ENCODE measurements around the gene ZNF662.

Gene ZNF662

DNA sequence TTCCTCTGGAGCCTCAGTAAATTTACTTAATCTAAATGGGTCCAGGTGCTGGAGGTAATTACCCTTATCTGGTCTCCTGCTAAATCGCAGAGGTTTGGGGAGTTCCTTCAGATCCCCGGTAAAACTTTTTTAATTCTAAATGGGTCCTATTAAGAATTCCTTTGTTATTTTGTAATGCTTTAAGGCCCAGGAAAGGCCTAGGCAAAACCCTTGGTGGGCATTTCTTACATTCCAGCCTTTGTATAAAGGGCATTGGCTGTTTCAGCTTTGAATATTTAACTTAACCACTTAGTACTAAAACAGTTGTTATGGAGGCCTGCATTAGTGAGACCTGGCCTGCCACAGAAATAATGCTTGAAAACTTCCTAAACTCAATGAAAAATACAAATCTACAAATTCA, 14.9 kb upstream of the ZNF662 start:
- DNase-seq, result no peak

DNA sequence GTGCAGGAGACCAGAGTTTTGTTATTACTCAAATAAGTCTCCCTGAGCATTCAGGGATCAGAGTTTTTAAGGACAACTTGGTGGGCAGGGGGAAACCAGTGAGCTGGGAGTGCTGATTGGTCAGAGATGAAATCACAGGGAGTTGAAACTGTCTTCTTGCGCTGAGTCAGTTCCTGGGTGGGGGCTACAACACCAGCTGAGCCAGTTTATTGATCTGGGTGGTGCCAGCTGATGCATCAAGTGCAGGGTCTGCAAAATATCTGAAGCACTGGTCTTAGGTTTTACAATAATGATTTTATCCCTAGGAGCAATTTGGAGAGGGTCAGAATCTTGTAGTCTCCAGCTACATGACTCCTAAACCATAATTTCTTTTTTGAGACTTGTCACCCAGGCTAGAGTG, 13.8 kb upstream of the ZNF662 start:
- no peak for DNase-seq

DNA sequence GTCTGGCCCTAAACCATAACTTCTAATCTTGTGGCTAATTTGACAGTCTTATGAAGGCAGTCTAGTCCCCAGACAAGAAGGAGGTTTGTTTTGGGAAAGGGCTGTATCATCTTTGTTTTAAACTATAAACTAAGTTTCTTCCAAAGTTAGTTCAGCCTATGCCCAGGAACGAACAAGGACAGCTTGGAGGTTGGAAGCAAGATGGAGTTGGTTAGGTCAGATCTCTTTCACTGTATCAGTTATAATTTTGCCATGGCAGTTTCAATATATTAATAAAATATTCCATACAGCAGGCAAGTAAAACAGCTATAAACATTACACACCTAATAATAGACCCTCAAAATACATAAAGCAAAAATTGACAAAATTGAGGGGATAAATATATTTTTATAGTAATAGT, 13.1 kb upstream of the ZNF662 start:
- no peak for DNase-seq

DNA sequence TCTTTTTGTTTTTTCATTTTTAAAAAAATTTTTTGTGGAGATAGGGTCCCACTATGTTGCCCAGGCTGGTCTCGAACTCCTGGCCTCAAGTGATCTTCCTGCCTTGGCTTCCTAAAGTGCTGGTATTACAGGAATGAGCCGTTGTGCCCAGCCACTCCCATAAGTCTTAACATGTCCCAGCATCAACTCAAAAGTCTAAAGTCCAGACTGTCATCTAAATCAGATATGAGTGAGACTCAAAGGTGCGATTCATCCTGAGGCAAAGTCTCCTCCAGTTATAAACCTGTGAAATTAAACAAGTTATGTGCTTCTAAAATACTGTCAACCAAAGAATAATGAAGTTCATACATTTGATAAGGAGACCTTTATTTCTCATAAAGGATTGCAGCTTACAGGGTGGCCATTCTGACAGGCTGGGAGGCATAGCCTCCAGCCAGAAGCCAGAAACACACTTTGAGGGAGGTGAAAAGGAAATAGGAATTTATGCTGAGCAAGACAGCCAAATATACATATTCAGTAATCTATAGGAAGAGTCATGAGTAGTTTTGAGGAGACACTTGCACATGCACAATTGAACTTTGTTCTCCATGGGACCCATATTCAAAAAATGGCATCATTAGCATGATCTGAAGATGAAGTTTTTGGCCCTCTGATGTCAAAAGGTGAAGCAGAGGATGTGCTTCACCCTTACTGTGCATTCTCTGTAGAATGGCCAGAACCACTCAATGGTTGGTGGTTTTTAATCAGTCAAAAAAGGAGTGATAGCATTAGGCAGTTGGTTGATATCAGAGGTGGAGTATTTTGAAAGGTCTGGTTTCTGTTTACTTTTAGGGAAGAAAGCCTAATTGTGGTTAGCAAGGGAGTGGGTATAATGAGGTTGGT, 11.0 kb upstream of the ZNF662 start:
- DNase-seq, result no peak

DNA sequence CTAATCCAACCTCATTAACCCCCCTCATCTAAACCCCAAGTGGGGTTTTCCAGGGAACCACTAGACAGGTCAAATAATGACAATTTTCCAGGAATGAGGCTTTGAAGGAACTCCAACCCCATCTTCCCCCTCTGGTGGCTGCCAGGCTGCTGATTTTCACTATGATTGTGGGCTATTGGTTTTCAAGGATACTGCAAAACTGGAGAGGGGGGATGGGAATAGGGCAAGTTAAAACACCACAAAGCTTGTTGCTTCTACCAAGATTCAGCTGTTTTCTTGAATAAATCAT, 10.4 kb upstream of the ZNF662 start:
- DNase-seq, result no peak

DNA sequence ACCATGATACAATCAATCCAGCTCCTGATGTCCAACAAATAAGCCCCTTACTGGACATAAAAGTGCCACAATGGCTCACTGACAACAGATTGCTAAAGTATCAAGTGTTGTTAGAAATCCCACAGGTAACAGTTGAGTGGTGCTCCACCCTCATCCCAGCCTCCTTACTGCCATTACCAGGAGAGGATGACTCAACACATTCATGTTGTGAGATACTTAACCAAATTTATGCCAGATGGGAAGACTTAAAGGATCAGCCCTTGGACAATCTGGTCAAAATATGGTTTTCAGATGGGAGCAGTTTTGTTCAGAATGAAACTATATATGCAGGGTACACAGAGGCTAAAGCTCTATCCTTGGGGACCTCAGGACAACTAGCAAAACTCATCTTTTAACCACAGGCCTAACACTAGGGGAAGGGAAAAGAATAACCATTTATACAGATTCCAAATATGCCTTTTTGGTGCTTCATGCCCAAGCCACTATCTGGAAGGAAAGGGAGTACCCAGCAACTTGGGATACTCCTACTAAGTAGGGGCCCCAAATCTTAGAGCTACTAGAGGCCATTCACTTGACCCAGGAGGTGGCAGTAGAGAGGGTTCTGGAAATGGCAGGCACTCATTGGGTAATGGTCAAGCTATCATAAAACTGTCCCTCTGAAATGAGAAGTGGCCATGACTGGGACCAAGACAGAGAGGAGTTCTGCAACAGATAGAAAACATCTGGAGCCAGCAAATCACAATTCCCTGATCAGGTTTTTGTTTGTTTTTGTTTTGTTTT, 6.9 kb upstream of the ZNF662 start:
- no peak for DNase-seq

DNA sequence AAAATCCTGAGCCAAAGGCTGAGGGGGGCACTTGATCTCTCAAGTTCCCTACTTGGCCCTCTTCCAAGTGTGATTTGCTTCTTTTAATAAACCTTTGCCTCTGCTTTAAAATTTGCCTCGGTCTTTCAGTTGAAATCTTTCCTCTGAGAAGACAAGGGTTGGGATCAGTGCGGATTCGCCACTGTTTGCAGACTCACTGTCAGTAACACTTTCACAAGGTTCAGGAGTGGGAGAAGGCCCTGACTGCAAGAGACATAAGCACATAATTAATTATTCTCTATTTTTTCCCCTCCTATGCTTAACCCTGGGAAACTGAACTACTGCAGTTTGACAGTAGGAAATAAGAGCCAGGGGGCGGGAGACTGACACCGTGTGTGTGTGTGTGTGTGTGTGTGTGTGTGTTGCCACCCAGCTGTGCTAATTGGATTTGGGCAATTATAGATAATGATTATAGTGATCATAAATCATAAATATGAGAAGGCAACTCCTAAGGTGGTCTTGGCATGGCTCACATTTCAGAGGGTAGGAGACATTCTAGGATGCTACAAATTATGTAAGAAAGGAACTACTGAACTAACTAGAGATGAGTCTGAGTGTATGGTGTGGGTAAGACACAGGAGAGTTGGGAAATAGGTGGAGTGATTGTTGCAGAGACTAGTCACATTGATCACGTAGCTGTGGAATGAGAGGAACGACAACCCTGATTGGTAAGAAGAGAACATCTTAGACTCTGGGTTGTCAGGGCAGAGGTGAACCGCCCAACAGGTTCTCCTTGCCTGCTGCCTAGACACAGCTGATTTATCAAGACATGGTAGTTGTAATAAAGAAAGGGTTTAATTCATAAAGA, 5.5 kb upstream of the ZNF662 start:
- DNase-seq, result no peak

DNA sequence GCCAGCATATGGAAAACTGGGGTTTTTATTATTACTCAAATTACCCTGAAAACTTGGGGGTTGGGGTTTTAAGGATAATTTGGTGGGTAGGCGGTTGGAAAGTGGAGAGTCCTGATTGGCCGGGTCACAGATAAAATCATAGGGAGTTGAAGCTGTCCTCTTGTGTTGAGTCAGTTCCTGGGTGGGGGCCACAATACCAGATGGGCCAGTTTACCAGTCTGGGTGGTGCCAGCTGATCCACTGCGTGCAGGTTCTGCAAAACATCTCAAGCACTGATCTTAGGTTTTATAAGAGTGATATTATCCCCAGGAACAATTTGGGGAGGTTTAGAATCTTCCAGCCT, 4.9 kb upstream of the ZNF662 start:
- no peak for DNase-seq

DNA sequence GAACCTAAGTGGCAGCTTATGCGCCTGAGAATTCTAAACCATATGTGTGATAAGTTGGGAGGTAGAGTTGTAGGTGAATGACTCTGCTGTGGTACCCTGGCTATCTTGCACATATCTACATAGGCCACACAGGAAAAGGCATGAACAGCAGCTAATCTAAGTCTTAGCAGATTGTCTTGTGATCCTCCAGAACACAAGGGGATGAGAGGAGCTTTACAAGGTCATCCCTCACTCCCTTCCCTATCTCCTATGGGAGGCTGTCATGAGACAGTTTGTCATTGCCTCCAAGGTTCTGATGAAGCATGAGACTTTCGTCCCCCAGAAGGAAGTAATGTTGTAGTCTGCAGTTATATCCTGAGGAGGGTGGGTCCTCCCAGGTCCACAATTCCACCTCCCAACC, 3.7 kb upstream of the ZNF662 start:
- DNase-seq, result no peak

DNA sequence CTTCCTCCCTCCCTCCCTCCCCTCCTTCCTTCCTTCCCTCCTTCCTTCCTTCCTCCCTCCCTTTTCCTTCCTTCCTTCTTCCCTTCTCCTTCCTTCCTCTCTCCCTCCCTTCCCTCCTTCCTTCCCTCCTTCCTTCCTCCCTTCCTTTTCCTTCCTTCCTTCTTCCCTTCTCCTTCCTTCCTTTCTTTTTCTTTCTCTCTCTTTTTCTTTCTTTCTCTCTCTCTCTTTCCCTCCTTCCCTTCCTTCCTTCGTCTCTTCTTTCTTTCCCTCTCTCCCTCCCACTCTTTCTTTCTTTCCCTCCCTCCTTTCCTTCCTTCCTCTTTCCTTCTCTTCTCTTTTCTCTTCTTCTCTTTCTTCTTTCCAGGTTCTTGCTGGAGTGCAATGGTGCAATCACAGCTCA, 1.9 kb upstream of the ZNF662 start:
- DNase-seq, result no peak

DNA sequence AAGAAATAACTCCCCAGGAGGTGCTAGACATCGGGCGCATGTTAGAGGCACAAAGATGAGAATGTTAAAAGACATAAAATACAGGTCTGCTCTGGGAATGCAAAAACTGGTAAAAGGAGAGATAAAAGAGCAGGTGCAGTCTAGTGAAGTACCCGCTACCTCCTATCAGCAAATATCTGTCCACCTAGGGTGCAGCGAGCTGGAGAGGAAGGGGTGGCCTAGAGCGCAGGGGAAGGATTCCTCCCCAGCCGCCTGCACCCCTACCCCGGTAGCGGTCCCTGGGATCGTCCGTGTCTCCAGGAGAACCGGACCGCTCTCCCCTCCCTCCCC, 237 bp upstream of the ZNF662 start:
- peak; percentile 39 for DNase-seq

DNA sequence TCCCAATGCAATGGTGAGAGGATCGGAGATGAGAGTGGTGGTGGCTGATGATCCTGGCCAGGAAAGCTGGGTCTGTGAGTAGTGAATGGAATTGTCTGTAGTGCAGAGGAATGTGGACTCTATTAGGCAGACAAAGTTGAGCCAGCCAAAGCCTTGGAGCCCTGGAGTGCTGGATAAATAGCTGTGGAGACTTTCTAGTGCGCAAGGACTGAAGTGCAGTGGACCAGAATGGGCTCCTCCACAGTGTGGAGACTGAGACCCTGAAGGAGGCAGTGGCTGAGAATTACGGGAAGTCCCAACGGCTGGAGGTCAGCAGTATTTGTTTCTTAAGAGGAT, 874 bp downstream of the ZNF662 start:
- no peak for DNase-seq

DNA sequence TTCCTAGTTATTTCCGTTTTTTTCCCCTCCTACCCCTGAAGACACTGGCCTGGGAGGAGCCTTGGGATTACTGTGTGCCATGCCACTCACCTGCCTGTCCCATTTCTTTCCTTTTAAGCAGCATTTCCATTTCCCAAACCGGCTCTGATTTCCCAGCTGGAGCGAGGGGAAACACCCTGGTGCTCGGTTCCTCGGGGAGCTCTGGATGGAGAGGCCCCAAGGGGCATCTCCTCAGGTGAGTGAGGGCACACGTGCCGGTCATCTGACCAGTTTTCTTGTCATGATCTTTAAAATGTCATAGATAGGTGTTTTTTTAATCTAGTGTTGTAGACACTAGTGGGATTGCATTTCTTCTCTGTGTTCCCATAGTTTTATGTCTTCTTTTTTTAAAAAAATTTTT, 2.7 kb downstream of the ZNF662 start:
- DNase-seq, result no peak

DNA sequence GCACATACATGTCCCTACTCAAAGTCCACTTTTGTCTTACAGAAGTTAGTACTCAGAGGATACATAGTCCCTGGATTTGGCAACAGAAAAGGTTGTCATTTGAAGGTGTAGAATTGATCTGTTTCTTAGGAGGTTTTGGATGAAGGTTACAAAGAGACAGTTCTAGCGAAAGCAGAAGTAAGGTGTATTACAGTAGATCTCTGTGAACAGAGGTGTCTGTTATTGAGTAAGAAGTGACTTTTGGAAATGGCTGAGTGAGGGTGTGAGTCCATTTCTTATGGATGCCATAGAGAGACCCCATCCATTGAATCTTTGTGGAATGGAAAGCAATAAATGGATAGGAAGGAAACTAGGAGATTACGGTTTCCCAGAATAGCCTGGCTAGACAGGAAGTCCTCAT, 5.6 kb downstream of the ZNF662 start:
- no peak for DNase-seq

DNA sequence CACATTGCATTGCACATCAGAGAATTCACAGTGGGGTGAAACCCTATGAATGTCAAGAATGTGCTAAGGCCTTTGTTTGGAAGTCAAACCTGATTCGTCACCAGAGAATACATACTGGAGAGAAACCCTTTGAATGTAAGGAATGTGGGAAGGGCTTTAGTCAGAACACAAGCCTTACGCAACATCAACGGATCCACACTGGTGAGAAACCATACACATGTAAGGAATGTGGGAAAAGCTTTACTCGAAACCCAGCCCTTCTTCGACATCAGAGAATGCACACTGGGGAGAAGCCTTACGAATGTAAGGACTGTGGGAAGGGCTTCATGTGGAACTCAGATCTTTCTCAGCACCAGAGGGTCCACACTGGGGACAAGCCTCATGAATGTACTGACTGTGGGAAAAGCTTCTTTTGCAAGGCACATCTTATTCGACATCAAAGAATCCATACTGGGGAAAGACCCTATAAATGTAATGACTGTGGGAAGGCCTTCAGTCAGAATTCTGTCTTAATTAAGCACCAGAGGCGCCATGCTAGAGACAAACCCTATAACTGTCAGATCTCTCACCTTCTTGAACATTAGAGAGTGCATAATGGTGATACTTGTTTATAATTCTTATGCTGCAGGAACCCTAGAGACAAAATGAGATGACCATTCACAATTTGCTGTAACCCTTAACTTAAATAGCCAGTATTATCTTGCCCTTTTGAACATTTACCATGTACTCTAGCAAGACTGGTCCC, 9.0 kb downstream of the ZNF662 start:
- no peak for DNase-seq

DNA sequence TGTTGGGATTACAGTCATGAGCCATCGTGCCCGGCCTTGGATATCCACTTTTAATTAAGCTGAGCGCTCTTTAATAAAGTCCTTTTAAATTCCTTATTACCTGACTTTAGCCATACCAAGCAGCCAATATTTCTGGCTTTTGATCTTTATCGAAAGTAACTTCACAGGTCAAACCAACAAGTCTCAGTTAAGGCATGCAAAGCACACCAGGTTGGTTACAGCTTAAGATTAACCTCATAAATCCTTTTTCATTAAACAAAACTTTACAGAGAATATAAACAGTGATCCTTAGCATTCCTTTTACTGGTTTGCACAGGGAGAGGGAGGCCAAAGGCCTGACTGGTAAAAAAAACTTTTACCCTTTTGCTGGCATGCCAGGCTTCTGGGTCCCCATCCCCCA, 17.7 kb downstream of the ZNF662 start:
- no peak for DNase-seq

DNA sequence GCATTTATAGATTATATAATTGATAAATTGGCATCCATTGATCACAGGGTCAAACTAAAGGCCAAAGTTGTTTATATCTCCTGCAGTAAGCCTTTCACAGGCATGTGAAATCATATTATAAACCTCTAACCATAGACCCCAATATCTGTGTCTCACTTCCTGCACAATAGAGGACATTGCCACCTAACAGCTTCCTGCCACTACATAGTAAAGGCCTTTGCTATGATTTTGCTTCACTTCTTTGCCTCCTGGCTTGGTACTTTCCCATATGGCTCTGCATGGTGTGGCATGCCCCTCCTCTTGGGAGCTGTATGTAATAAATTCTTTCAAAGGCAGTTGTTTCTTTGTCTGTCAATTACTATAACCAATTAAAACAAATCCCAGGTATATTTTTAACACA, 20.4 kb downstream of the ZNF662 start:
- DNase-seq, result no peak

DNA sequence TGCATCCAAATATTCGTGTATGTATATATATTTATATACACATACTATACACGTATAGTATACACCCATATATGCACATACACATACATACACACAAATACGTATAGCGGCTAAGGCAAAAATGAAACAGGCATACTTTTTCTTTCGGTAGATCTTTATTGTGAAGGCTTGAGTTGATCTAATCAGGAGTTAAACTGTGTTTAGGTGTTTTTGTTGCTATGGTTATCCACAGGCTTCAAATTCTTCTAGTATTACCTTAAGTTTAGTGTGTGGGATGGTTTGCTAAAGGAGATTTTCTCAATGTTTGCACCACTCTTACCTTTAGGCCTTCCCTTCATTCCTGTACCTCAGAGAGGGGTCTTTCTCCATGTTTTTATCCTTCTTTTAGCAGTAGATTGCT, 28.2 kb downstream of the ZNF662 start:
- no peak for DNase-seq

DNA sequence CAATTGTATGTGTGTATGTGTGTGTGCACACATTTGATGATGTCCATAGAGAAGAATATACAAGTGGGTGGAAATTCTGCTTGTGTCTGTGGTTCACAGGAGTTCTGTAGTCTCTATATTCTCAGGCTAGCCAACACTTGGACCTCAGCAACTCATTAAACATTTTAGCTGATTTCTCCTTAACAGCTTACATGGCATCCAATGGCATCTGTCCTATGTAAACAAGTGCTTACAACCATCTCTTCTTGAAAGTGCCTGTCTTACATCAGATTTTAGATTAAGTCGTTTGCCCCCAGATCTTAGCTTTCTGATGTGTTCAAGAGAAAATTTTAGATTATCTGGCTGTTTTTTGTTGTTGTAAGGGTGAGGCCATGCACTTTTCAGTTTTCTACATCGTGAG, 29.0 kb downstream of the ZNF662 start:
- DNase-seq, result no peak

DNA sequence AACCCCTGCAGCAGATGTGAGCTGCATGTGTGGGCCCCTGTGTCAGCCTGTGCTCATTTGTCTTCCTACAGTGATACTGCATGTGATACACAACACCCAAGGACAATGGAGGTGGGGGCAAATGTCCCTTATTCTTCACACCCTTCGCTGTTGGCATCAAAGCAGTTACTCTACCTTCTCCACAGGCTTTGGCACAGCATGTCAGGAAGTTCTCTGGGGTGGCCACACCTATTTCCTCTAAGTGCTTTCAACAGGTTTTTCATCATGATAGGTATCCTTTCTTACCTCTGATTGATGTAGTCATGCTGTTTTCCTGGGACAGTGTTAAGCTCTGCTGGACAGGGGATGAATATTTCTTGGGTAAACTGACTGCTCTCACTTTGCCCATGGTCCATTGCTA, 29.5 kb downstream of the ZNF662 start:
- DNase-seq, result no peak

DNA sequence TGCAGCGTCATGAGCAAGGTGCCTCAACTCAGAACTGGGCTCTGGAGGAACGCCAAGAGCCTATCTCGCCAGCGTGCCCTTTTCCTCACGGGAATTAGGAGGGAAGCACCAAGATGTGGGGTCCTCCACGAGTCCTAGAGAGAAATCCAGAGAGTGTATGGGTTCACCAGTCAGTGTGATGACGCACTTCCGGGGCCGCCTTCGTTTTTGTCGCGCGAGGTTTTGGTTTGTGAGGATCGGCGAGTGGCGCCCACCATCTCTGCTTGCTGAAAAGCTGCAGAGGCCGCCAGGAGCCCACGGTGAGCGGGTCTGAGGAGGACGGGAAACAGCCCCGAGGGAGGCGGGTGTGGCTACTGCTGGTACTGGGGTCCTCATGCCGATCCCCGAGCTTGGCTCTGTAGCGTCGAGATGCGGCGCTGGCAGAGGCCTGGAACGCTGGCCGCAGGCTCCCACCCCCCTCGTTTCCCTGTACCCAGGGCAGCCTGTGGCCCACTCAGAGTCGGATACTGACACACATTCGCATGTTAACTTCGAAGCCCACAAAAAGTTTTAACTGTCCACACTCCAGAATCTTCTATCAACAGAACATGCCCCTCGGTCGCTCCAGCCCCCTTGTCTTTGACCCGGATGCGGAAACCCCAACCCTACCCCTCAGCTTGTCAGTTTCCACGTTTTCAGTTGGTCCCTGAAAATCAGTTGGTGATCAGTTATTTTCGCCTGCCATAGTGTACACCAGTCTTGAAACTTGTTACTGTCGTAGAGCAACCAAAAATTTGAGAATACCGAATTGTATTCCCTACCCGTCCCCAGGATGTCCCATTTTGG, 30.4 kb downstream of the ZNF662 start:
- peak; percentile 67 for DNase-seq

DNA sequence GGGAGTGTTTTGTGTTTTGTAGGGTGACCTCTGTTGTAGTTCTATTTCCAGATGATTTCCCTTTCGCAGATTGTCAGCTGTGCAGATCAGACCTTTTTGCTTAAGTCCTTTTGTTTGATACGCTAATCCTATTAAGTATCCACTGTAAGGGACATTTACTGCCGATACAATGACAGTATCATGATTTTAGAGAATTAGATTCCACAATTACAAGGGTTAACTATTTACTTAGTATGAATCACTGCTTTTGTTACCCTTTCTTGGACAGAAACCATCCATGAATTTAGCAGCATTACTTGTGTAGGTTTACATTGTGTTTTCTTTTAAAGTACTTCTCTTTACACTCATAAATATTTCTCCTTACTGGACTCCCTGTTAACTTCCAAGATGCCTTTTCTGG, 31.4 kb downstream of the ZNF662 start:
- no peak for DNase-seq

DNA sequence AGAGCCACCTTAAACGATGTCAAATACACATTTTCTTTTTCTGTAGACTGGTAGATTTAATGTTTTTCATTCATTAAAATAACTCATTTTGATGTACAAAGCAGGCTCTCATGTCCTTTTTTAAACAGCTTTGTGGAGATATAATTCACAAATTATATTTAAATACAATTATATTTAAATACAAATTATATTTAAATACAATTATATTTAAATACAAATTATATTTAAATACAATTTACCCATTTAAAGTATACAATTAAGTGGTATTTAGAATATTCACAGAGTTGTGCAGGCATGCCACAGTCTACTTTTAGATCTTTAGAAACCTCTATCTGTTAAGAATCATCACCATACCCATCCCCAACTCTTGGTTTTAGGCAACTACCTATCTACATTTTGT, 36.8 kb downstream of the ZNF662 start:
- no peak for DNase-seq

Data from NCI-H748 treated with DMSO at 0.1 percent for 48 hours (cell line).